Tibial artery (tissue), 4 donors: ENCODE results near the gene TRPC3.
A peak's percentile ranks its signal among the peaks of the same experiment; 100 is the strongest.

Experiments
- DNase-seq, 2 donors: peaks; one replicate each; pipeline ENCODE4 v3.0.0-alpha.2; 2019
- H3K27ac ChIP-seq, 2 donors: fragments of 200-600 bp; sonication (generic) in 1 of 2; 1 replicate in 1 of 2; 2 replicates in 1 of 2; pipeline ENCODE4 v1.5.1; 2018 to 2019; ENCODE audit warnings: mild to moderate bottlenecking in 1 of 2
- H3K27me3 ChIP-seq, 2 donors: fragments of 200-600 bp; sonication (generic) in 1 of 2; one replicate each; pipeline versions ENCODE4 v1.5.1 to v1.6.0; 2016 to 2019
- H3K36me3 ChIP-seq, 3 donors: fragments of 200-600 bp; sonication (generic) in 2 of 3; one replicate each; pipeline ENCODE4 v1.5.1; 2016 to 2019; ENCODE audit warnings: mild to moderate bottlenecking in 2 of 3
- H3K4me1 ChIP-seq, 4 donors: fragments of 200-600 bp; sonication (generic) in 2 of 4; 1 replicate in 3 of 4; 2 replicates in 1 of 4; pipeline ENCODE4 v1.5.1; 2016 to 2019
- H3K4me3 ChIP-seq, 2 donors: fragments of 200-600 bp; sonication (generic) in 1 of 2; 1 replicate in 1 of 2; 2 replicates in 1 of 2; pipeline ENCODE4 v1.5.1; 2018 to 2019; ENCODE audit warnings: mild to moderate bottlenecking in 2 of 2
- H3K9me3 ChIP-seq, 3 donors: fragments of 200-600 bp; sonication (generic) in 1 of 3; one replicate each; pipeline ENCODE4 v1.5.1; 2016 to 2019
- CTCF ChIP-seq, 2 experiments: fragments of 200-600 bp in 1 of 2; fragments of 450-650 bp in 1 of 2; IDR thresholded peaks; one replicate each; pipeline ENCODE4 v1.5.1; 2017 to 2019; ENCODE audit warnings: antibody characterized with exemption in 2 of 2, mild to moderate bottlenecking in 1 of 2, moderate library complexity in 1 of 2
- intact Hi-C: fragments of 100-400 bp; cut with DNase I; formaldehyde crosslinking; loops from one replicate; pipeline ENCODE4 v1.15.0; 2023; ENCODE audit warnings: low total_unique reads

Gene TRPC3

GRCh38 chr4:121960818-121961217, 9.0 kb upstream of the TRPC3 start:
- no peaks in the 10 kb centered on the region for H3K36me3 ChIP-seq
- H3K27ac ChIP-seq, result no peak overlapping the region
- no peaks in the 10 kb centered on the region for H3K9me3 ChIP-seq
- H3K4me1 ChIP-seq, result no peaks in the 10 kb centered on the region
- TF ChIP-seq CTCF (IDR thresholded peaks at IDR 0.05), result no peak
- H3K4me3 ChIP-seq, result no peak overlapping the region
- no peak for DNase-seq
- no peaks in the 10 kb centered on the region for H3K27me3 ChIP-seq
- intact Hi-C loops, result no loop called here

- Histone ChIP-seq H3K36me3 (no peaks in the 10 kb centered on the region), H3K4me1 (no peaks in the 10 kb centered on the region), H3K4me3 (no peak overlapping the region), H3K27me3 (no peaks in the 10 kb centered on the region), H3K27ac (no peak overlapping the region), H3K9me3 (no peaks in the 10 kb centered on the region)
- intact Hi-C loops, result no loop called here
- no peak for DNase-seq
- no peak for TF ChIP-seq CTCF (IDR thresholded peaks at IDR 0.05)
These were observed 6.9 kb upstream of the TRPC3 start for GRCh38 chr4:121958777-121959176.

GRCh38 chr4:121957266-121957665, 5.4 kb upstream of the TRPC3 start:
- H3K27me3 ChIP-seq, result no peaks in the 10 kb centered on the region
- H3K36me3 ChIP-seq, result no peaks in the 10 kb centered on the region
- H3K9me3 ChIP-seq, result no peaks in the 10 kb centered on the region
- H3K4me3 ChIP-seq, result no peak overlapping the region
- no peak for TF ChIP-seq CTCF (IDR thresholded peaks at IDR 0.05)
- intact Hi-C loops, result no loop called here
- peaks cover 0 to 3% (median 1%) of the 10 kb centered on the region in 4 donors for H3K4me1 ChIP-seq
- no peak overlapping the region for H3K27ac ChIP-seq
- DNase-seq, result no peak

- intact Hi-C loops, result no loop called here
- no peak for TF ChIP-seq CTCF (IDR thresholded peaks at IDR 0.05)
- H3K4me1 ChIP-seq, result peaks cover 0 to 24% (median 3%) of the 10 kb centered on the region in 4 donors
- no peaks in the 10 kb centered on the region for H3K27me3 ChIP-seq
- DNase-seq, result no peak
- H3K9me3 ChIP-seq, result no peaks in the 10 kb centered on the region
- H3K4me3 ChIP-seq, result no peak overlapping the region
- no peaks in the 10 kb centered on the region for H3K36me3 ChIP-seq
- no peak overlapping the region for H3K27ac ChIP-seq
These were observed 2.0 kb upstream of the TRPC3 start for GRCh38 chr4:121953860-121954259.

- Histone ChIP-seq H3K4me3 (peak overlapping the region; percentile 59 to 76), H3K27ac (no peak overlapping the region), H3K4me1 (peaks cover 0 to 24% (median 3%) of the 10 kb centered on the region in 4 donors), H3K9me3 (no peaks in the 10 kb centered on the region), H3K36me3 (no peaks in the 10 kb centered on the region), H3K27me3 (no peaks in the 10 kb centered on the region)
- intact Hi-C loops, result no loop called here
- TF ChIP-seq CTCF (IDR thresholded peaks at IDR 0.05), result no peak
- DNase-seq, result no peak
These were observed 430 bp upstream of the TRPC3 start for GRCh38 chr4:121952290-121952689.
